Caco-2 (cell line): ENCODE measurements around the gene CAPN12. TPM values are rescaled to one million over a fixed set of nuclear protein-coding genes. Genes with fewer than 3 reads are reported as not detected.

Experiments
- BruUV-seq: library from RNA; stranded (reverse); fragments of 400-500 nt; replicated peaks from 2 replicates; lab custom pipeline; 2021; lab: Mats Ljungman, UMichigan
- CTCF ChIA-PET: fragments of 300-600 bp; sonication (Branson Sonifier 250); formaldehyde crosslinking; loops from one replicate; lab custom pipeline; 2022; ENCODE audit warnings: antibody characterized with exemption; lab: Charles Lee
- POLR2A ChIA-PET: fragments of 300-600 bp; sonication (Branson Sonifier 250); formaldehyde crosslinking; loops from one replicate; lab custom pipeline; 2022; ENCODE audit warnings: antibody characterized with exemption; lab: Charles Lee
- DNase-seq, 2 experiments: peaks; one replicate each; pipeline versions ENCODE4 v3.0.0 to v3.0.0-alpha.2; 2020 to 2022
- H3K27me3 ChIP-seq: replicated peaks from 2 replicates; pipeline ENCODE4 v1.6.0; 2011; ENCODE audit warnings: low read length; ENCODE audit not compliant: control insufficient read depth, insufficient read depth
- H3K36me3 ChIP-seq: 2 replicates; pipeline ENCODE4 v1.5.1; 2011; ENCODE audit warnings: low read length; ENCODE audit not compliant: control insufficient read depth, insufficient read depth
- H3K4me1 ChIP-seq: fragments of 250-450 bp; sonication (Bioruptor Pico); 2 replicates; pipeline ENCODE4 v1.5.1; 2020; ENCODE audit warnings: mild to moderate bottlenecking
- H3K4me3 ChIP-seq: 2 replicates; pipeline ENCODE4 v1.5.1; 2011; ENCODE audit warnings: low read depth, mild to moderate bottlenecking, control low read depth, low read length
- H3K9me3 ChIP-seq: fragments of 250-450 bp; sonication (Bioruptor Pico); 2 replicates; pipeline ENCODE4 v1.5.1; 2020; ENCODE audit warnings: mild to moderate bottlenecking, moderate library complexity
- H3K27ac Mint-ChIP-seq: one replicate; pipeline ENCODE4 v1.8.0; 2022; ENCODE audit warnings: mixed read lengths; ENCODE audit not compliant: unreplicated experiment
- H3K27me3 Mint-ChIP-seq: one replicate; pipeline ENCODE4 v1.8.0; 2022; ENCODE audit warnings: mixed read lengths; ENCODE audit not compliant: insufficient read depth, unreplicated experiment
- H3K36me3 Mint-ChIP-seq: one replicate; pipeline ENCODE4 v1.8.0; 2022; ENCODE audit warnings: mild to moderate bottlenecking, mixed read lengths; ENCODE audit not compliant: insufficient read depth, unreplicated experiment
- H3K4me1 Mint-ChIP-seq: one replicate; pipeline ENCODE4 v1.8.0; 2022; ENCODE audit warnings: low read depth, mixed read lengths; ENCODE audit not compliant: unreplicated experiment
- H3K4me3 Mint-ChIP-seq: one replicate; pipeline ENCODE4 v1.8.0; 2022; ENCODE audit warnings: mild to moderate bottlenecking, moderate library complexity, mixed read lengths; ENCODE audit not compliant: unreplicated experiment
- H3K9me3 Mint-ChIP-seq: one replicate; pipeline ENCODE4 v1.8.0; 2022; ENCODE audit warnings: mixed read lengths; ENCODE audit not compliant: unreplicated experiment
- CTCF ChIP-seq, 2 experiments: fragments of 200-600 bp in 1 of 2; IDR thresholded peaks; 1 replicate in 1 of 2; 2 replicates in 1 of 2; pipeline versions ENCODE4 v1.5.1 to v1.8.0; 2011 to 2022; ENCODE audit warnings: antibody characterized with exemption in 1 of 2, control low read depth in 1 of 2, inconsistent platforms in 1 of 2, low read depth in 1 of 2, low read length in 1 of 2, mild to moderate bottlenecking in 1 of 2, moderate library complexity in 1 of 2; ENCODE audit not compliant: insufficient read depth in 1 of 2, severe bottlenecking in 1 of 2, unreplicated experiment in 1 of 2
- intact Hi-C: fragments of 100-400 bp; cut with micrococcal nuclease; formaldehyde crosslinking; loops from one replicate; pipeline ENCODE4 v1.10.0; 2022; ENCODE audit not compliant: unreplicated experiment
- total RNA-seq: library from RNA; stranded (reverse); gene quantifications from 2 replicates; pipeline ENCODE4 v1.2.3, GENCODE V29; 2022

The CAPN12 gene
- total RNA-seq, 1 experiment from 2014 or later = 8.8 TPM

- Mint-ChIP-seq H3K9me3 (no peaks in the 10 kb centered on the region), H3K4me3 (peak overlapping the region; percentile 74), H3K27me3 (no peaks in the 10 kb centered on the region), H3K4me1 (peaks cover 23% of the 10 kb centered on the region), H3K36me3 (peaks cover 73% of the 10 kb centered on the region), H3K27ac (peak overlapping the region; percentile 88)
- no peak for TF ChIP-seq CTCF (IDR thresholded peaks at IDR 0.05; ENCODE audit: insufficient read depth in 1 of 2, low read depth in 1 of 2, low read length in 1 of 2, severe bottlenecking in 1 of 2, unreplicated experiment in 1 of 2)
- Histone ChIP-seq H3K4me3 (no peak overlapping the region), H3K4me1 (peaks cover 24% of the 10 kb centered on the region), H3K9me3 (no peaks in the 10 kb centered on the region), H3K36me3 (peaks cover 5% of the 10 kb centered on the region), H3K27me3 (no peaks in the 10 kb centered on the region)
- CTCF ChIA-PET = no interaction called here
- POLR2A ChIA-PET = interaction anchor here (0.8 kb wide), 1 partner anchor 84 kb away, joined by 4 read pairs; no protein-coding TSS in a partner anchor
- intact Hi-C loops = loop anchor here (5.0 to 10.0 kb wide), 2 partner anchors 102 to 190 kb away; no protein-coding TSS in a partner anchor
- no TSS peak for BruUV-seq
- DNase-seq = peak in 1 of 2 experiments; percentile 59
Measured at GRCh38 chr19:38735257-38735686, 9.0 kb downstream of the CAPN12 start.

GRCh38 chr19:38734426-38735256 lies 9.6 kb downstream of the CAPN12 start:
- no TSS peak for BruUV-seq
- ChIA-PET POLR2A (interaction anchor here (0.6 to 0.8 kb wide), 2 partner anchors 85 to 107 kb away, joined by 4 read pairs; no protein-coding TSS in a partner anchor), CTCF (no interaction called here)
- DNase-seq = no peak
- Histone ChIP-seq H3K36me3 (peaks cover 5% of the 10 kb centered on the region), H3K27me3 (no peaks in the 10 kb centered on the region), H3K4me3 (no peak overlapping the region), H3K9me3 (no peaks in the 10 kb centered on the region), H3K4me1 (peaks cover 24% of the 10 kb centered on the region)
- intact Hi-C loops = loop anchor here (5.0 to 10.0 kb wide), 2 partner anchors 103 to 190 kb away; no protein-coding TSS in a partner anchor
- H3K9me3 Mint-ChIP-seq = no peaks in the 10 kb centered on the region
- peak overlapping the region; percentile 74 for H3K4me3 Mint-ChIP-seq
- no peaks in the 10 kb centered on the region for H3K27me3 Mint-ChIP-seq
- peaks cover 80% of the 10 kb centered on the region for H3K36me3 Mint-ChIP-seq
- H3K27ac Mint-ChIP-seq = peak overlapping the region; percentile 88
- peaks cover 26% of the 10 kb centered on the region for H3K4me1 Mint-ChIP-seq
- TF ChIP-seq CTCF (IDR thresholded peaks at IDR 0.05; ENCODE audit: insufficient read depth in 1 of 2, low read depth in 1 of 2, low read length in 1 of 2, severe bottlenecking in 1 of 2, unreplicated experiment in 1 of 2) = no peak

- POLR2A ChIA-PET = interaction anchor here (0.5 kb wide), 1 partner anchor 346 kb away, joined by 9 read pairs; no protein-coding TSS in a partner anchor
- peaks cover 30% of the 10 kb centered on the region for H3K4me1 Mint-ChIP-seq
- peaks cover 5% of the 10 kb centered on the region for H3K36me3 ChIP-seq
- H3K27me3 ChIP-seq = no peaks in the 10 kb centered on the region
- intact Hi-C loops = loop anchor here (10.0 kb wide), 1 partner anchor 189 kb away; no protein-coding TSS in a partner anchor
- peaks cover 24% of the 10 kb centered on the region for H3K4me1 ChIP-seq
- no peak for DNase-seq
- H3K4me3 Mint-ChIP-seq = no peak overlapping the region
- no TSS peak for BruUV-seq
- H3K4me3 ChIP-seq = no peak overlapping the region
- CTCF ChIA-PET = no interaction called here
- H3K27ac Mint-ChIP-seq = peak overlapping the region; percentile 88
- H3K9me3 Mint-ChIP-seq = no peaks in the 10 kb centered on the region
- no peak for TF ChIP-seq CTCF (IDR thresholded peaks at IDR 0.05; ENCODE audit: insufficient read depth in 1 of 2, low read depth in 1 of 2, low read length in 1 of 2, severe bottlenecking in 1 of 2, unreplicated experiment in 1 of 2)
- peaks cover 85% of the 10 kb centered on the region for H3K36me3 Mint-ChIP-seq
- no peaks in the 10 kb centered on the region for H3K27me3 Mint-ChIP-seq
- H3K9me3 ChIP-seq = no peaks in the 10 kb centered on the region
Measured at GRCh38 chr19:38734176-38734425, 10.2 kb downstream of the CAPN12 start.
